Activated naive CD8-positive, alpha-beta T cell (primary cell): Measurements from ENCODE around the gene PPP1R14C.
"Not testable (repeated sequence)": the region's sequence is repeated elsewhere in the genome, so short reads cannot be mapped to it uniquely, and the experiment has no call there.

Source experiments
- H3K27ac Mint-ChIP-seq: one replicate; pipeline ENCODE4 v1.8.0; 2021; ENCODE audit warnings: mixed read lengths
- H3K27me3 Mint-ChIP-seq: one replicate; pipeline ENCODE4 v1.8.0; 2021; ENCODE audit warnings: mixed read lengths
- H3K36me3 Mint-ChIP-seq: one replicate; pipeline ENCODE4 v1.8.0; 2021; ENCODE audit warnings: mixed read lengths
- H3K4me1 Mint-ChIP-seq: one replicate; pipeline ENCODE4 v1.8.0; 2021; ENCODE audit warnings: low read depth, mixed read lengths
- H3K4me3 Mint-ChIP-seq: one replicate; pipeline ENCODE4 v1.8.0; 2021; ENCODE audit warnings: mild to moderate bottlenecking, mixed read lengths
- H3K9me3 Mint-ChIP-seq: one replicate; pipeline ENCODE4 v1.8.0; 2021; ENCODE audit warnings: low read depth, mixed read lengths

Gene PPP1R14C

DNA sequence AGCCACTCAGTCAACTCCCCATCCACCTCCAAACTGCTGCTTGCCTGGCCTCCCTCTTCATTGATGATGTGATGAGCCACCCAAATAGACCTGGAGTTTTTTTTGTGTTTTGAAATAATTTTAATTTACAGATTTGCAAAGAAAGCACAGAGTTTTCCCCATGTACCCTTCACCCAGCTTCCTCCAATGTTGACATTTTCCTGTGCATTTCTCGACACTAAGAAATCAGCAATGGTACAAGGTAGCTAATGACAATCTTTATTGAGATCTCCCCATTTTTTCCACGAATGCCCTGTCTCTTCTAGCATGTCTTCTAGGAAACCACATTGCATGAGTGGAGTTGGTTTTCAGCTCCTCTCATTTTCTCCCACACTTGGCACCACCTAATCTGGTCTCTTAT lies 30.1 kb downstream of the PPP1R14C start:
- H3K27ac Mint-ChIP-seq, result no peak overlapping the region
- H3K9me3 Mint-ChIP-seq, result no peaks in the 10 kb centered on the region
- peaks cover 11% of the 10 kb centered on the region for H3K27me3 Mint-ChIP-seq
- H3K4me3 Mint-ChIP-seq, result no peak overlapping the region
- H3K36me3 Mint-ChIP-seq, result no peaks in the 10 kb centered on the region
- H3K4me1 Mint-ChIP-seq, result peaks cover 7% of the 10 kb centered on the region

DNA sequence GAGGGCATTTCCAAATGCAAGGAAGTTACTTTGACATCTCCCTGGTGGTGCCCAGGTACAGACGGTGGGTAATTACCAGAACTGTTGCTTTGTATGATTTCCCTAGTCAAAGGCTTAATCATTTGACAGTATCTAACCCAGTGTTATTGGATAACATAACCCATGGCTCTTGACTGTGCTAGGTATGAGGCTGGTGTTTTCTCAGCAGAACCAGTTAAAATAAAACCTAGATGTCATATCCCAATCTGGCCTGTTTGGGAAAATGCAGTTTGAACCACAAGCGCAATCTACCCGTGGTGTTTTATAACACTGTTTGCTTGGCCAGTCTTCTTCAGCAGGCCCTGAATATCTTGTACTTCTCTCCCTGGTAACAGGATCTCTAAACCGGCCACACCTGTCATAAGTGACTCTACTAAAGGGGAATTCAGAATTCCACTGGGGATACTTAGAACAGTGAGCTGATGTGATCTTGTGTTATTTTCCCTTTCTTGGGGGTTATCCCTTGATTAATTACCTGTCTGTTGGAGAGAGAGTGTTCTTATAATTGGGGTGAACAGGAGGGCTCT lies 32.8 kb downstream of the PPP1R14C start:
- peaks cover 3% of the 10 kb centered on the region for H3K27me3 Mint-ChIP-seq
- H3K27ac Mint-ChIP-seq, result no peak overlapping the region
- no peaks in the 10 kb centered on the region for H3K9me3 Mint-ChIP-seq
- H3K36me3 Mint-ChIP-seq, result no peaks in the 10 kb centered on the region
- H3K4me1 Mint-ChIP-seq, result no peaks in the 10 kb centered on the region
- H3K4me3 Mint-ChIP-seq, result no peak overlapping the region

DNA sequence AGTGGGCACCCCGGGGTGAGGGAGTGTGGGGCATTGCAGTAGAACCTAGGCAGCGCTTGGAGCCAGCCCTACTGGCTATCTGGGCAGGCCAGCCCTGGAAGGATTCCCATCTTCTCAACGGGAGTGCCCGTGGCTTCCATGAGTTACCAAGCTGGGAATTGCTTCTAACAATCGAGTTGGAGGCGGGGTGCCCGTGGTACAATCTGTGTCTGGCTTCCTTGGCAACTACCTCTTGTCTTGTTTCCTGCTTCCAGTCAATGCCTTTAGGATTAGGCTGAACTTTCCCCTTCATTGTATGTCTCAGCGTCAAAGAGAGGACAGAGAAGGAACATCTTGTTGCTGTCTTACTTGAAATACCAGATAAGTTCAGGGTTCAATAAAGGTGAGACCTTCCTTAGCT lies 33.3 kb downstream of the PPP1R14C start:
- H3K36me3 Mint-ChIP-seq, result no peaks in the 10 kb centered on the region
- no peaks in the 10 kb centered on the region for H3K4me1 Mint-ChIP-seq
- H3K9me3 Mint-ChIP-seq, result no peaks in the 10 kb centered on the region
- peaks cover 3% of the 10 kb centered on the region for H3K27me3 Mint-ChIP-seq
- H3K27ac Mint-ChIP-seq, result no peak overlapping the region
- no peak overlapping the region for H3K4me3 Mint-ChIP-seq

DNA sequence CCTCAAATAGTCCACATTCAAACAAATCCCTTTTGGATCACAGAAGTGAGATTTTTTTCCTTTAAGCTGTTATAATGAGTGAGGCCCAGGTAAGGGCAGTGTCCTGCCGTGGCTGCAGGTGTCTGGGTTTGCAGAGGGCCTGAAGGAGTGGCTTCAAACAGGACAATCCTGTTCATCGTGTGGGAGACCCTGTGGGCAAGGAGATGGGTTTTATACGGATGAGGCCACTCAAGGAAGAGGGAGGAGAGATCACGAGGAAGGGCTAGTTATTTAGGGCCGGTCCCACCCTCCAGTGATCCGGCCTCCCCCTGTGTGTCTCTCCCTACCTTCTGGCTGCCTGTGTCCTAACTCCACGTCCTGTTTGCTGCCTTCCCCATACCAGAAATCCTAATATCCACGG lies 33.8 kb downstream of the PPP1R14C start:
- peaks cover 2% of the 10 kb centered on the region for H3K27me3 Mint-ChIP-seq
- H3K36me3 Mint-ChIP-seq, result no peaks in the 10 kb centered on the region
- H3K9me3 Mint-ChIP-seq, result no peaks in the 10 kb centered on the region
- H3K4me1 Mint-ChIP-seq, result no peaks in the 10 kb centered on the region
- H3K27ac Mint-ChIP-seq, result no peak overlapping the region
- no peak overlapping the region for H3K4me3 Mint-ChIP-seq

DNA sequence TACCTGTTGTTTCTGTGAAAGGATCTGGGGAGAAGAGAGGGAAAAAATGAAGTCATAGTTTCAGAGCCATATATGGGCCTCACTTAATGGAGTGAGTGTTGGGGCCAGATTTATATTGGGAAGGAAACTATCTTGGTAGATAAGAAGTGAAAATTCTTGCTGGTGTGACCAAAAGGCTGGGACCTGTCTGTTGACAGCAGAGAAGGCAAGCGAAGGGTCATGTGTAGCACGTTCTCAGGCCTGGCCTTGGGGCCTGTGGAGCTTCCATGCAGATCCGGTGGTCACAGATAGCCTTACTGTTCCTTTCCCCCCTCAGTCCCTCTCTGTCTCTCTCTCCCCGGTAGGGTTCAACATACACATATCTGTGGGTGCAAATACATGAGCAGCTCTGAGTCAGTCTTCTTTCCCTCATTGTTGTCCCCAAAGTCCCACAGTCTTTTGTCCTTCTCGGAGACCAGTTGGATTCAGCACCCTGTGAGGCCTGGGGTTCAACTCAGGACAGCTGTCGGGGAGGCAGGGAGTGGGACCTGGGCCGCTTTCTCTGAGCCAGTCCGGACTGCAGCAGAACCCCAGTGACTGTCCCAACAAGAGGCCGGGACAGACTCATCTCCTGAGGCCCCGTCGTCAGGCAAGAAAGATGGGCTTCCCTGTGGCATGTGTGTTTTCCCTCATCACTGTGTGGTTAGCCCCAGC lies 34.6 kb downstream of the PPP1R14C start:
- Mint-ChIP-seq H3K4me3 (no peak overlapping the region), H3K27ac (no peak overlapping the region), H3K27me3 (peaks cover 3% of the 10 kb centered on the region), H3K36me3 (no peaks in the 10 kb centered on the region), H3K4me1 (no peaks in the 10 kb centered on the region), H3K9me3 (no peaks in the 10 kb centered on the region)

DNA sequence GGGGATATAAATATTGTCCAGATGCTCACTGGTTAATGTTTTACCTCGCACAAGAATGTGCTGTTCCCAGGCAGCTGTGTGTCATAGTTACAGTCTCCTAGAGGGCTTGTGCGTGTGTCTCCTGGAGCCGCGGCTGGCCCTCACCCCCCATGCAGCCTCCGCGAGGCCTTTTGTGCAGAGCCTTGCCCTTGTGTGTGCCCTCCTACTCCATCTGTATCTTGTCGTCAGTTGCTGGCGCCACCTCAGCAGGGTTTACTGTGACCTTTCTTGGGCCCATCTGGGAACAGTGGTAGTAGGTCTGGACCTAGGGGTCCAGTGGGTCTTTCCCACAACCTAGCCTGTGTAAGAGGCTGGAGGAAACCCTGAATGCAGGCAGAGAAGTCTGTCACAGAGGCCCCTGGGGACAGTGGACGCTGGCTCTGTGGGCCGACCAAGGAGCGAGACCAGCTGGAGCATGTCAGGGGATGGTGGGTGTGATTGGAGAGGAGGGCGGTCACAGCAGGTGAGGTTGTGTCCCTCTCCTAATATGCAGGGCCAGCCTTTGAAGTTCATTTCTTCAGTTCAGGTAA lies 35.2 kb downstream of the PPP1R14C start:
- Mint-ChIP-seq H3K27me3 (peaks cover 3% of the 10 kb centered on the region), H3K36me3 (no peaks in the 10 kb centered on the region), H3K4me1 (no peaks in the 10 kb centered on the region), H3K4me3 (no peak overlapping the region), H3K27ac (no peak overlapping the region), H3K9me3 (no peaks in the 10 kb centered on the region)

DNA sequence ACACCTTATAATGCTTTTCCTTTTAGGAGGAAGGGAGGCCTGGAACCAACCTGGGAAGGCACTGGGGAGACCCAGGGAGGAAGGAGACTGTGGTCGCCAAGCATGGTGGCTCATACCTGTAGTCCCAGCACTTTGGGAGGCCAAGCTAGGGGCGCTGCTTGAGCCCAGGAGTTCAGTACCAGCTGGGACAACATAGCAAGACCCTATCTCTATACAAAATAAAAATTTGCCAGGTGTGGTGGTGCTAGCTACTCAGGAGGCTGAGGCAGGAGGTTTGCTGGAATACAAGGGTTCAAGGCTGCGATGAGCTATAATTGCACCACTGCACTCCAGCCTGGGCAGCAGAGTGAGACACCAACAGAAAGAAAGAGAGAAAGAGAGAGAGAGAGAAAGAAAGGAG lies 36.2 kb downstream of the PPP1R14C start:
- no peaks in the 10 kb centered on the region for H3K9me3 Mint-ChIP-seq
- H3K27ac Mint-ChIP-seq, result no peak overlapping the region
- no peak overlapping the region for H3K4me3 Mint-ChIP-seq
- H3K4me1 Mint-ChIP-seq, result no peaks in the 10 kb centered on the region
- peaks cover 3% of the 10 kb centered on the region for H3K27me3 Mint-ChIP-seq
- H3K36me3 Mint-ChIP-seq, result no peaks in the 10 kb centered on the region

DNA sequence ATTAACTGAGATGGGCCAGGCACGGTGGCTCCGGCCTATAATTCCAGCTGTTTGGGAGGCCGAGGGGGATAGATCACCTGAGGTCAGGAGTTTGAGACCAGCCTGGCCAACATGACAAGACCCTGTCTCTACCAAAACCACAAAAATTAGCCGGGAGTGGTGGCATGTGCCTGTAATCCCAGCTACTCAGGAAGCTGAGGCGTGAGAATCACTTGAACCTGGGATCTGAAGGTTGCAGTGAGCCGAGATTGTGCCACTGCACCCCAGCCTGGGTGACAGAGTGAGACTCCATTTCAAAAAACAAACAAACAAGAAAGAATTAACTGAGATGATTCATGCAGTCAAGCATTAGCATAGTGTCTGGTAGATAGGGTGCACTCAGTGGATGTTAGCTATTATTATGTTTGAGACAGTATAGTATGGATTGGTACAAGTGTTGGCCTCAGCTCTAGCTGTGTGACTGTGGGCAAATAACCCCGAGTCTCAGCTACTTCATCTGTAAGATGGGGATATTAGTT lies 37.1 kb downstream of the PPP1R14C start:
- not testable (repeated sequence) for H3K27me3 Mint-ChIP-seq, H3K36me3 Mint-ChIP-seq, H3K9me3 Mint-ChIP-seq, H3K27ac Mint-ChIP-seq, H3K4me3 Mint-ChIP-seq, H3K4me1 Mint-ChIP-seq

DNA sequence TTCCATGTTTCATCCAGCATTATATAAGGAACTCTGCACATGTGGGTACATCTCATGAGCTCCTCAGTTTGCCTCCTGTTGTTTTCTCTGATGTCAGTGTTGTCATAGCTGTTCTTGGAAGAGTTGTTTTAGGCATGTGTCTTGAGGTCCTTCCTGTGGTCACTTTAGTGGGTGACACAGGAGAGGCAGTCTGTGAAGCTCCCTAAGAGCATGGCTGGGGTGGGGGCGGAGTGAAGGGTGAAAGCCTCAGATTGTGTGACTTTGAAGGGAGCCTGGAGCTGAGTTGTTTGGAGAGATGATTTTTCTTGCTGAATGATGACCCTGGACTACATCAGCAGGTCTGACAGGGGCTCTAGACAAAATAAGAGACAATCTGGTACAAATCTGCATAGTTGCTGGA lies 37.7 kb downstream of the PPP1R14C start:
- Mint-ChIP-seq H3K27me3 (peaks cover 3% of the 10 kb centered on the region), H3K36me3 (no peaks in the 10 kb centered on the region), H3K4me3 (no peak overlapping the region), H3K4me1 (no peaks in the 10 kb centered on the region), H3K9me3 (no peaks in the 10 kb centered on the region), H3K27ac (no peak overlapping the region)

DNA sequence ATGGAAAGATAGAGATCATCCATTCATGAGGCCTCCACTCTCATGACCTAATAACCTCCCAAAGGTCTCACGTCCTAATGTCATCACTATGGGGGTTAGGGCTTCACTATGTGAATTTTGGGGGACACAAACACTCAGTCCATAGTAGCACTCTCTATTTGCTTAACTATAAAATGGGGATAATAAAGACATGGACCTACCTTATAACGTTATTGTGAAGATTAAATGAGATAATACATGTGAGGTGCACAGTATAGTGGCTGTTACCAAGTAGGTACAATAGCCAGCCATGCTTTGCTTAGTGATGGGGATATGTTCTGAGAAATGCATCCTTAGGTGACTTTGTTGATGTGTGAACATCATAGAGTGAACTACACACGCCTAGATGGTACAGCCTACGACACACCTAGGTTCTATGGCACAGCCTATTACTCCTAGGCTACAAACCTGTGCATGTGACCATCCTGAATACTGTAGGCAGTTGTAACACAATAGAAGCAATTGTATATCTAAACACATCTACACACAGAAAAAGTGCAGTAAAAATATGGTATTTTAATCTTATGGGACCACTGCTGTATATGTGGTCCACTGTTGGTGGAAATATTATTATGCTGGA lies 39.7 kb downstream of the PPP1R14C start:
- Mint-ChIP-seq H3K27me3 (peaks cover 3% of the 10 kb centered on the region), H3K27ac (no peak overlapping the region), H3K4me3 (no peak overlapping the region), H3K36me3 (no peaks in the 10 kb centered on the region), H3K9me3 (no peaks in the 10 kb centered on the region), H3K4me1 (no peaks in the 10 kb centered on the region)

DNA sequence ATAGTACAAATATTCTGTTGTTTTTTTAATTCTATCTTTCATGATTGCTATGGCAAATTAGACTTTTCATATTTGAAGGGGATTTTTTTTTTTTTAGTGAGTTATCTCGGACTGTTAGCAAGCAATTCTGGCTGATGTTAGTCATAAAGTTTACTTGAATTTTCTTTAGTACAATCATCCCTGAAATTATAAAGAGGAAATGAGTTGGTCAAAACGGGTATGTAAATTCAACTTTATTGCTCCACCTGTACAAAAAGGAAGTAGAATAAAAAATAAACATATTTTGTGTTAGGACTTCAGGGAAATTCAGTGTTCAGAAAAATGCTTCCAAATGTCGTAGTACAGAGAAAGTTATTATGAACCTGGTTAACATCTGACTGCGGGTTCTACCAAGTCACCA lies 40.3 kb downstream of the PPP1R14C start:
- H3K4me3 Mint-ChIP-seq, result no peak overlapping the region
- H3K36me3 Mint-ChIP-seq, result no peaks in the 10 kb centered on the region
- H3K9me3 Mint-ChIP-seq, result no peaks in the 10 kb centered on the region
- no peaks in the 10 kb centered on the region for H3K4me1 Mint-ChIP-seq
- peaks cover 3% of the 10 kb centered on the region for H3K27me3 Mint-ChIP-seq
- H3K27ac Mint-ChIP-seq, result no peak overlapping the region

DNA sequence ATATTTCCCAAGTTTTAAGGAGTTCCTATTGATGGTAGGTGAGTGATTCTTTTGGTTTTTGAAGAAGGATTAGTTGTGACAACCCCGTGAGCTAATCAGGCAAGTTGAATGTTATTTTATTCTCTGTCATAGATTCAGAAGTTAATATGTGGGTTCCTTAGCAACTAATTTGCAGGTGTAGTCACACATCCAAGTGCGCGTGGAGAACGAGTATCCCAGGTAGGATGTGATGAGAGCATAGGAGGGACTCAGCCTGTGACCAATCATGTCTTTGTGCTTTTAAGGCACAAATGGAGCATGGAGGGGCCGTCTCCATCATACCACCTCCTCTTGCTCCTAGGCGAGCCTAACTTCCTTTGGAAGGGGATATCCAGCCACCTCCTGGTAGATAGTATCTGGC lies 41.1 kb downstream of the PPP1R14C start:
- H3K4me1 Mint-ChIP-seq, result no peaks in the 10 kb centered on the region

DNA sequence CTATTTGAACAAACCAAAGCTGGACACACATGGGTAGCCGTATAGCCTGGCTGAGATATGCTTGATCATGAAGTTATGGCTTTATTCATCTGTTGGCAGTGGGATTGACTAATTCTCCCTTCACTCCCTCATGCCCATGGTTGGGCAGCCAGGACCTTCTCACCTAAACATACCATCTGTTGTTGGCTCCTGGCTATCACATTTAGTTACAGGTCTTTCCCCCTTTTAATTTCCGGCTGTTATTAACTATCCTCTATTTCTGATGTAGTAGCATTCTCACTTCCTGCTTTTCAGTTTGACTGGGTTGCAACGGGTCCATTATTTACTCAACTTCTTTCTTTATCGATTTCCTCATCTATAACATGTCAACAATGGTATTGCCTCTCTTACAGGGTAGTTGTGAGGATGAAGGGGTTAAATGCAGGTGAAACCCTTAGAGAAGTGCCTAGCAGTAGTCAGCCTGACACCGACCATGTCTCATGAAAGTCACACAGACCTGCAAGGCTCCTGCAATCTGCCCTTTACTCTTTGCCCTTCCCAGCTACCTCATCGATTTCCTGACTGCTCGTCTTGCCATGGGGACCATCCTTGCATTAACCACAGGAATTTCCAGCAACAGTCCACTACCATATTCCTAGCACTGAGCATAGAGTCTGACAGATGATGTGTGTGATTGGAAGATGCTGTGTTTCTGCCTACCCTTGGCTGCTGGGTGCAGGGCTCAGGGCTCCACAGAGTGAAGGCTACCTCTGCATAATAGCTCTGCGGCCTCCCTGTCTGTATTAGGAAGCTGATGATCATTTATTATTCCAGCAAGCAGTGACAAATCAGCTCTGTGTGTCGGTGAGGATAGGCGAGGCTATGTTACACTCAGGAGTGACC lies 42.2 kb downstream of the PPP1R14C start:
- H3K9me3 Mint-ChIP-seq, result no peaks in the 10 kb centered on the region
- no peaks in the 10 kb centered on the region for H3K36me3 Mint-ChIP-seq
- no peaks in the 10 kb centered on the region for H3K4me1 Mint-ChIP-seq
- H3K27ac Mint-ChIP-seq, result no peak overlapping the region
- H3K27me3 Mint-ChIP-seq, result peaks cover 7% of the 10 kb centered on the region
- no peak overlapping the region for H3K4me3 Mint-ChIP-seq

More for the DNA sequence above, 41.1 kb downstream of the PPP1R14C start:
- no peak overlapping the region for H3K27ac Mint-ChIP-seq
- peaks cover 4% of the 10 kb centered on the region for H3K27me3 Mint-ChIP-seq
- no peaks in the 10 kb centered on the region for H3K36me3 Mint-ChIP-seq
- H3K9me3 Mint-ChIP-seq, result no peaks in the 10 kb centered on the region
- no peak overlapping the region for H3K4me3 Mint-ChIP-seq

DNA sequence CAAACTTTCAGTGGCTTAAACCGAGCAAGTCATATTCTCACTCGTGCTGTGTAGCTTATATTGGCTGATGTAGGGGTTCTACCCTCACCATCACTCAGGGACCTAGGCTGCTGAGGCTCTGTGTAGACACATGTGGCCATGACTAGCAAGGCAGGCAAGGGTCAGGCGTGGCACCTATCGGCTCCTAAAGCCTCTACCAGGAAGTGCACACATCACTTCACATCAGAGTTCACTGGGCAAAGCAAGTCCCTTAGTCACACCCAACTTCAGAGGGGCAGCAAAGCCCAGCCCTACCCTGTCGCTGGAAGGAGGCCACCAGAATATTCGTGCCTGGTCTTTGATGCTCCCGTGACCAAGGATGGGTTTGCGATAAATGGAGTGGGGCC lies 42.9 kb downstream of the PPP1R14C start:
- H3K9me3 Mint-ChIP-seq, result no peaks in the 10 kb centered on the region
- peaks cover 7% of the 10 kb centered on the region for H3K27me3 Mint-ChIP-seq
- H3K4me1 Mint-ChIP-seq, result no peaks in the 10 kb centered on the region
- no peaks in the 10 kb centered on the region for H3K36me3 Mint-ChIP-seq
- H3K4me3 Mint-ChIP-seq, result no peak overlapping the region
- H3K27ac Mint-ChIP-seq, result no peak overlapping the region
